Fibroblast of villous mesenchyme (primary cell): ENCODE data around the gene DPY19L1. TPM values are rescaled to one million over a fixed set of nuclear protein-coding genes. Genes with fewer than 3 reads are reported as not detected.
A peak's percentile ranks its signal among the peaks of the same experiment; 100 is the strongest.

ENCODE experiments used
- DNase-seq: peaks from one replicate; pipeline ENCODE4 v3.0.0-alpha.2; 2010; ENCODE audit warnings: low read depth
- H3K4me3 ChIP-seq: 2 replicates; pipeline ENCODE4 v1.5.1; 2011; ENCODE audit warnings: low read depth, mild to moderate bottlenecking, low read length
- total RNA-seq: library from RNA; depleted of rRNA; stranded (reverse); fragments of >200 nt; gene quantifications from 2 replicates; pipeline ENCODE4 v1.2.3, GENCODE V29; 2012
- TF ChIP-seq, protein P1 (sequence below): IDR thresholded peaks from 2 replicates; pipeline ENCODE4 v1.5.1; 2012; ENCODE audit warnings: low read depth, mild to moderate bottlenecking, low read length; ENCODE audit not compliant: insufficient read depth

Gene DPY19L1
- total RNA-seq, 1 donor, result 44.5 TPM

DNA sequence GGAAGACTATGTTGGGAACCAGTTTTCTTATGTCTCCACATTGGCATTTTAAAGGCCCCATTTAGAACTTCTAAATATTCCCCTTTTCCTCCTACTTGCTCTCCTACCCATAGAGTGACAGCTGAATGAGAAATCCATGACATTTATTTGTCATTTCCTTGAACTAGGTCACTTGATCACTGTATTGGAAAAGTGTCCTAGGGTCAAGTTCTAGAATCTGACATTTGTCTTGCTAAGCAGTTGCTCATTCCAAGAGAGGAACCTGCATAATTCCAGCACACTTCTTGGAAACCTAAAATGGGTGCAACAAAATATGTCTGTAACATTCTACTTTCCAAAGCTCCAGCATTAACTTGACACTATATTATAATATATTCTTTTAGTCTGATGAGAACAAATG, 3.6 kb upstream of the DPY19L1 start:
- TF ChIP-seq, protein P1, sequence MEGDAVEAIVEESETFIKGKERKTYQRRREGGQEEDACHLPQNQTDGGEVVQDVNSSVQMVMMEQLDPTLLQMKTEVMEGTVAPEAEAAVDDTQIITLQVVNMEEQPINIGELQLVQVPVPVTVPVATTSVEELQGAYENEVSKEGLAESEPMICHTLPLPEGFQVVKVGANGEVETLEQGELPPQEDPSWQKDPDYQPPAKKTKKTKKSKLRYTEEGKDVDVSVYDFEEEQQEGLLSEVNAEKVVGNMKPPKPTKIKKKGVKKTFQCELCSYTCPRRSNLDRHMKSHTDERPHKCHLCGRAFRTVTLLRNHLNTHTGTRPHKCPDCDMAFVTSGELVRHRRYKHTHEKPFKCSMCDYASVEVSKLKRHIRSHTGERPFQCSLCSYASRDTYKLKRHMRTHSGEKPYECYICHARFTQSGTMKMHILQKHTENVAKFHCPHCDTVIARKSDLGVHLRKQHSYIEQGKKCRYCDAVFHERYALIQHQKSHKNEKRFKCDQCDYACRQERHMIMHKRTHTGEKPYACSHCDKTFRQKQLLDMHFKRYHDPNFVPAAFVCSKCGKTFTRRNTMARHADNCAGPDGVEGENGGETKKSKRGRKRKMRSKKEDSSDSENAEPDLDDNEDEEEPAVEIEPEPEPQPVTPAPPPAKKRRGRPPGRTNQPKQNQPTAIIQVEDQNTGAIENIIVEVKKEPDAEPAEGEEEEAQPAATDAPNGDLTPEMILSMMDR, result no peak
- H3K4me3 ChIP-seq, result no peak overlapping the region
- no peak for DNase-seq

DNA sequence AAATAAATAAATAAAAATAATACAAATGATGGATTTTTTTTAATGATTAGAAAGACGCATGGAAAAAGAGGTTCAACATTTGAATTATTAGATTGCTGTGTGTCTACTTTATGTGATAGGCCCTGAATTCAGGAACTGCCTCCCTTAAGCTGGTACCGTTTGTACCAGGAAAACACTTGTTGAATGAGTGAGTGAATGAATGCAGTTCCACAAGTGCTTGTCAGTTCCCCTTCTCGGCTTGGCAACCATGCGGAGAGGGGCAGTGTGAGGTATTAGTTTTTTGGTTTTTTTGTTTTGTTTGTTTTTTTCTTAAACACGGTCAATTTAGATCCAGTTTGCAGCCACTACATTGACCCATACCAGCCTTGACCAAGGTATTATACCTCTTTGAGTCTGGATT, 2.1 kb upstream of the DPY19L1 start:
- no peak overlapping the region for H3K4me3 ChIP-seq
- no peak for DNase-seq
- TF ChIP-seq, protein P1, result no peak

DNA sequence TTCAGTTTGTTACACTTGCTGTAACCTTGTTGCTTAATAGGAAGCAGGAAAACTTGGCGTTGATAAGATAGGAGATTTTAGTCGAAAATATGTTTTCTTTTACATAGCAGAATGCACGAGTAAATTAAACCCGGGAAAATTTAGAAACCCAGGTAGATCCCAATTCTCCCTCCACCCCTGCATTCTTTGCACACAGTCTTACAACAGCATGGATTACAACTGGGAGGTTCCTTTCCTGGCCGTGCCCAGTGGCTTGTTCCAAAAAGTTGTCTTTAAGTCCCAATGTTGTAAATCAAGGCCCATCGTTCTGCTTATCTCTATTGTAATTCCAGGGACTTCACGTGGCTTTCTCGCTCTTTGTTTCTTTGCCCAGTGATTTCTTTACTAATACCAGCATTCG, 1.1 kb upstream of the DPY19L1 start:
- H3K4me3 ChIP-seq, result peak overlapping the region; percentile 70
- no peak for DNase-seq
- TF ChIP-seq, protein P1, result no peak

DNA sequence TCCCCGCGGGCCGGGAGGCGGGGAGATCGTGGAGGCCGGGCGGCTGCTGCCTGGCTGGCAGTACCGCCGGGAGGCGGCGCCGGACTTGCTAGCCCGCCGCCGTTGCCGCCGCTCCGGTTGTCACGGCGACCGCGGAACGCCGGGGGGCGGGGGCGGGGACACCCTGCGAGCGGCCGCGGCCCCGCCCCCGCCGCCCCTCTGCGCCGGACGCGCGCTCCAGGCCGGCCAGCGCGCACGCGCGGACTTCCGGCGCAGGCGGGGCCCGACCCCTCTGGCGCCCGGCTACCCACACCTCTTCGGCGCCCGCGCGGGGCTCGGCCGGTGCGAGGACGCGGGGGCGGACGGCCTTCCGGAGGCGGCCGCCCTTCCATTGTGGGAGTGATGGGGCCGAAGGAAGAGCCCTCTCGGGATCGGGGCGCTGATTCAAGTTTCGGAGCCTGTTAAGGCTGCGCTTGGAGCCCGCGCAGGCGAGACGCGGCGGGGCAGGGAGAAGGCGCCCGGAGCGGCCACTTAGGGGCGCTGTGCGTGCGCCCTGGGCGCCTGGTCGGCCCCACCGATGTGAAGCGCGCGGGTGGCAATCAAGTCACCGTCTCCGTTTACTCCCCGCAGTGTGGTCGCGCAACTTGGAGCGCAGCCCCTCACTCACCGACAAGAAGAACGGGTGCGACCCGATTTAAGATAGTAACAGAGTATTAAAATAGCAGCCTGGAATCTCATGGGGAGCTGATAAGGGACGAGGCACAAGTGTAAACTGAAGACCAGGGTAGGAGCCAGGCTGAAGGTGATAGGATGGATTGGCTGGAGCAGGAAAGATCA, 449 bp upstream of the DPY19L1 start:
- peak overlapping the region; percentile 70 for H3K4me3 ChIP-seq
- TF ChIP-seq, protein P1, result peak; percentile 78
- peak; percentile 94 for DNase-seq

DNA sequence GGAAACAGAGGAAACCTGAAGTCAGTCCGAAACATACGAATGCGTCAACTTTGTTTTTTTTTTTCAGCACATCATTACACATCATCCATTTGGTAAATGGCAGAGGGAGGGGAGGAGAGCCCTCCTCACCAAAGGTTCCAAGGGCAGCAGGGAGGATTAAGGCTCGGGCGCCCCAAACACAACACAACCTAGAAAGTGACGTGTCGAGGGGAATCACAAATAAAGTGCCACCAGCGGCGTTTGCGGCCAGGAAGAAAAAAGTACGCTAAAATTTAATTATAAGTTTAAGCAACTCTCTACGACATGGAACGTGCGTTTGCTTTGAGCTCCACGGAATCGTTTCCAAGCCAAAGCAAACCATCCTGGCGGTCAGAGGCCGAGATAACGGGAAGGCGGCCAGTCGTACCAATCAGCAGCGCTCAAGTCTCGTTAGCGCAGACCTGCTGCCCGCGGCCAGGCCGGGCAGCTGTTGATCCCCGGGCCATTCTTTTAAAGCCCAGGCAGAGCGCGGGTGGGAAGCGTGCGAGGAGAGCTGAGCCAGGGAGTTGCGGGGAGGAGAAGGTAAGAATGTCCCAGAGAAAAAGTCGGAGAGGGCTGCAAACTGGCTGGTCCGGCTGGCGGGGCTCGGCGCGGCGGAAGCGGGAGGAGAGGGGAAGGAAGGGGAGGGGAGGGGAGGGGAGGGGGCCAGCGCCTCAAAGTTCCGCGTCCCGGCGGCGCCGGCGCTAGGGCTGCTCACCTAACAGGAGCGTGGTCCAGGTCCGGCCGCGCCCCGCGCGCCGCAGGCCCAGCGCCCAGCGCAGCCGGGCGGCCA, 719 bp downstream of the DPY19L1 start:
- H3K4me3 ChIP-seq, result peak overlapping the region; percentile 88
- DNase-seq, result peak; percentile 68
- TF ChIP-seq, protein P1, result peak; percentile 3

DNA sequence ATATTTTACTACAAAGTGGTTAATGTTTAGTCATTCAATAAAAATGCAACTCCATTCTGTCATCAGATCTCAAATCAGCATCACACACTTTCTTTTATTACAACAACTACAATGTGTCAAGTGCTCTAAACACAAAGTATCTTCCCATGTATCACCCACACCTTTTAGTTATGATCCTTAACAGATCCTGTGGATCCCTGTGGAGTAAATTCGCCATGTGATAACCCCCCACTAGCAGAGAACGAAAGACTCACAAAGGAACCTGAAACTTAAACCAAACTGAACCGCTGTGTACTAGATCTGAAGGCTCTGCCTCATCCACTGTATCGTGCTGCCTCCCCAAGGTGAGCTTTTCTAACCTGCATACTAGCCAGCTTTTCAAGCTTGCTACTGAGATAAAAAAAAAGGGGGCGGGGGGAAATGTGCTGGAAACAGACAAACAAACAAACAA, 1.7 kb downstream of the DPY19L1 start:
- DNase-seq, result peak; percentile 29
- TF ChIP-seq, protein P1, result no peak
- H3K4me3 ChIP-seq, result peak overlapping the region; percentile 88
